Mesendoderm (in vitro differentiated cells): ENCODE results near the gene PLK4.

Experiments
- DNase-seq: peaks from one replicate; pipeline ENCODE4 v3.0.0; 2013
- H2AK5ac ChIP-seq: 2 replicates; pipeline ENCODE4 v1.6.1; 2013; ENCODE audit warnings: low read length, inconsistent platforms
- H2BK120ac ChIP-seq: 2 replicates; pipeline ENCODE4 v1.6.1; 2013; ENCODE audit warnings: low read depth, mild to moderate bottlenecking, low read length, moderate library complexity, mixed read lengths
- H2BK15ac ChIP-seq: replicated peaks from 2 replicates; pipeline ENCODE4 v1.6.1; 2013; ENCODE audit warnings: low read depth, mild to moderate bottlenecking, moderate library complexity
- H2BK5ac ChIP-seq: 2 replicates; pipeline ENCODE4 v1.6.1; 2013; ENCODE audit warnings: low read length, inconsistent platforms
- H3K18ac ChIP-seq: 2 replicates; pipeline ENCODE4 v1.6.1; 2013; ENCODE audit warnings: mild to moderate bottlenecking, low read length, mixed read lengths
- H3K23ac ChIP-seq: one replicate; pipeline ENCODE4 v1.6.1; 2013; ENCODE audit warnings: low read length
- H3K27ac ChIP-seq: 2 replicates; pipeline ENCODE4 v1.5.1; 2013; ENCODE audit warnings: low read depth, mild to moderate bottlenecking, inconsistent platforms, low read length, moderate library complexity
- H3K27me3 ChIP-seq: 2 replicates; pipeline ENCODE4 v1.6.1; 2013; ENCODE audit warnings: low read length, control low read depth, mild to moderate bottlenecking, inconsistent platforms; ENCODE audit not compliant: insufficient read depth, poor library complexity
- H3K36me3 ChIP-seq: 2 replicates; pipeline ENCODE4 v1.6.1; 2013; ENCODE audit warnings: low read length, inconsistent platforms; ENCODE audit not compliant: control insufficient read depth, insufficient read depth
- H3K4ac ChIP-seq: one replicate; pipeline ENCODE4 v1.6.1; 2013; ENCODE audit warnings: low read depth, mild to moderate bottlenecking, low read length, moderate library complexity
- H3K4me1 ChIP-seq: 2 replicates; pipeline ENCODE4 v1.6.1; 2013; ENCODE audit warnings: low read depth, low read length, inconsistent platforms; ENCODE audit not compliant: control insufficient read depth
- H3K4me2 ChIP-seq: 2 replicates; pipeline ENCODE4 v1.6.1; 2013; ENCODE audit warnings: low read length
- H3K4me3 ChIP-seq: 2 replicates; pipeline ENCODE4 v1.5.1; 2013; ENCODE audit warnings: mild to moderate bottlenecking, low read length
- H3K56ac ChIP-seq: one replicate; pipeline ENCODE4 v1.6.1; 2013; ENCODE audit warnings: low read length
- H3K79me1 ChIP-seq: 2 replicates; pipeline ENCODE4 v1.6.1; 2013; ENCODE audit warnings: low read length, inconsistent platforms
- H3K79me2 ChIP-seq: 2 replicates; pipeline ENCODE4 v1.6.1; 2013; ENCODE audit warnings: mild to moderate bottlenecking, low read length; ENCODE audit not compliant: control insufficient read depth, insufficient read depth
- H3K9ac ChIP-seq: 2 replicates; pipeline ENCODE4 v1.6.1; 2013; ENCODE audit warnings: low read length, inconsistent platforms
- H4K5ac ChIP-seq: one replicate; pipeline ENCODE4 v1.6.1; 2013; ENCODE audit warnings: low read length
- H4K8ac ChIP-seq: one replicate; pipeline ENCODE4 v1.6.1; 2013; ENCODE audit warnings: low read depth, mild to moderate bottlenecking, control low read depth, low read length, moderate library complexity
- WGBS: extraction: QIAGEN DNeasy Blood & Tissue Kit; methylation state at CpG from one replicate; pipeline ENCODE4 v1.1.7; 2013; ENCODE audit warnings: low lambda C conversion rate, missing lambda C conversion rate; ENCODE audit not compliant: insufficient coverage; ENCODE audit errors: extremely low coverage; 5-methylcytosine and 5-hydroxymethylcytosine counted together

Gene PLK4

DNA sequence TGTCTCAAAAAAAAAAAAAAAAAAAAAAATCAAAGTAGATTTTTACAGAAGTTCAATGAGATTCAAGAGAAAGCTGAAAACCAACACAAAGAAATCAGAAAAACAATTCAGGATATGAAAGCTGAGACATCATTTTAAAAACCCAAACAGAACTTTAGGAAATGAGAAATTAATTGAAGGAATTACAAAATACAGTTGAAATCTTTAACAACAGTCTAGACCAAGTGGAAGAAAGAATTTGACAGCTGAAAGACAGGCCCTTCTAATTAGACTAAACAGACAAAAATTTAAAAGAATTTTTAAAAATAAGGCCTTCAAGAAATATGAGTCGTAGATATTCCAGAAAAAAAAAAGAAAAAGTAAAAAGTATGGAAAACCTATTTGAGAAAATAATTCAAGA is 33.9 kb upstream of the PLK4 start:
- H3K27ac ChIP-seq = no peak overlapping the region

GRCh38 chr4:127849505-127850234 is 31.0 kb upstream of the PLK4 start:
- Histone ChIP-seq H3K27me3 (no peaks in the 10 kb centered on the region), H3K4me1 (peaks cover 4% of the 10 kb centered on the region), H3K36me3 (no peaks in the 10 kb centered on the region), H3K23ac (no peak overlapping the region), H3K4me3 (no peak overlapping the region), H2BK120ac (no peak overlapping the region), H2BK15ac (no peak overlapping the region), H3K56ac (no peak overlapping the region), H4K5ac (no peak overlapping the region), H2BK5ac (no peak overlapping the region), H3K9ac (no peak overlapping the region), H3K4ac (no peak overlapping the region), H2AK5ac (no peak overlapping the region), H3K79me2 (no peaks in the 10 kb centered on the region), H4K8ac (no peak overlapping the region), H3K18ac (no peak overlapping the region), H3K4me2 (no peak overlapping the region), H3K79me1 (no peaks in the 10 kb centered on the region), H3K27ac (no peak overlapping the region)
- DNase-seq = no peak
- no CpG with 5 or more reads among the region's 1 CpG for WGBS

More for the DNA sequence above, 33.9 kb upstream of the PLK4 start:
- no peak overlapping the region for H2AK5ac ChIP-seq
- no peak overlapping the region for H3K9ac ChIP-seq
- H3K56ac ChIP-seq = no peak overlapping the region
- H3K23ac ChIP-seq = no peak overlapping the region
- no peaks in the 10 kb centered on the region for H3K79me2 ChIP-seq
- no peak overlapping the region for H2BK5ac ChIP-seq
- no peaks in the 10 kb centered on the region for H3K36me3 ChIP-seq
- H3K4me3 ChIP-seq = no peak overlapping the region
- H3K4me1 ChIP-seq = peaks cover 4% of the 10 kb centered on the region
- H3K79me1 ChIP-seq = no peaks in the 10 kb centered on the region
- no CpG with 5 or more reads among the region's 1 CpG for WGBS
- no peak overlapping the region for H3K18ac ChIP-seq
- H3K4ac ChIP-seq = no peak overlapping the region
- H4K5ac ChIP-seq = no peak overlapping the region
- no peak overlapping the region for H4K8ac ChIP-seq
- H3K27me3 ChIP-seq = no peaks in the 10 kb centered on the region
- H2BK120ac ChIP-seq = no peak overlapping the region
- H2BK15ac ChIP-seq = no peak overlapping the region
- no peak overlapping the region for H3K4me2 ChIP-seq
- DNase-seq = no peak

DNA sequence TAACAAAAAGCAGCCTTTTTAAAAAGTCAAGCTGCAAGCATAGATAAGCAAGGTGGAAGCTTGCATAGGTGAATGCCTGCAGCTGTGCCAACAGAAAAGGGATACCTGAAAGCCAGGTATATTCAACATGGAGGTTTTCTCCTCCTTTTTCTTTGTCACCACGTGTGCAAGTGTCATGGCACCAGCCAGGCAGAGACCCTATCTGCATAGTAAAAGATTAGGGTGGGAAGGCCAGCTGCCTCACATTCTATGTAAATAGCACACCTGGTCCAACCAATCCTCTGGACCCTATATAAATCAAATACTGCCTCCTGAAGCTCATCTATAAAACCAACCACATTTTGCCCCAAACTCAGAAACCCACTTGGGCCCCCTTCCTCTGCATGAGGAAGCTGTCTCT is 28.0 kb upstream of the PLK4 start:
- WGBS = no CpG with 5 or more reads among the region's 1 CpG
- peak; percentile 26 for DNase-seq
- H3K4me2 ChIP-seq = no peak overlapping the region

GRCh38 chr4:127856196-127856812 is 24.4 kb upstream of the PLK4 start:
- no peaks in the 10 kb centered on the region for H3K36me3 ChIP-seq
- H3K4ac ChIP-seq = no peak overlapping the region
- H3K27me3 ChIP-seq = no peaks in the 10 kb centered on the region
- H3K23ac ChIP-seq = no peak overlapping the region
- no peak overlapping the region for H2BK15ac ChIP-seq
- no peak overlapping the region for H3K9ac ChIP-seq
- H3K79me2 ChIP-seq = no peaks in the 10 kb centered on the region
- H3K79me1 ChIP-seq = no peaks in the 10 kb centered on the region
- no peak overlapping the region for H3K56ac ChIP-seq
- peak overlapping the region; percentile 61 for H2BK120ac ChIP-seq
- peaks cover 5% of the 10 kb centered on the region for H3K4me1 ChIP-seq
- no peak overlapping the region for H3K18ac ChIP-seq
- no peak overlapping the region for H3K27ac ChIP-seq
- no peak overlapping the region for H4K8ac ChIP-seq
- no peak overlapping the region for H2BK5ac ChIP-seq
- no peak overlapping the region for H2AK5ac ChIP-seq
- no peak overlapping the region for H3K4me3 ChIP-seq
- no peak overlapping the region for H4K5ac ChIP-seq
- H3K4me2 ChIP-seq = no peak overlapping the region
- no peak for DNase-seq

More for the DNA sequence above, 28.0 kb upstream of the PLK4 start:
- Histone ChIP-seq H3K36me3 (no peaks in the 10 kb centered on the region), H4K5ac (no peak overlapping the region), H3K79me1 (no peaks in the 10 kb centered on the region), H3K4me3 (no peak overlapping the region), H2AK5ac (no peak overlapping the region), H3K27ac (no peak overlapping the region), H3K79me2 (no peaks in the 10 kb centered on the region), H3K4ac (no peak overlapping the region), H3K18ac (no peak overlapping the region), H3K27me3 (no peaks in the 10 kb centered on the region), H2BK5ac (no peak overlapping the region), H2BK120ac (no peak overlapping the region), H3K23ac (no peak overlapping the region), H3K56ac (no peak overlapping the region), H3K4me1 (peaks cover 5% of the 10 kb centered on the region), H2BK15ac (no peak overlapping the region), H3K9ac (no peak overlapping the region), H4K8ac (no peak overlapping the region)

DNA sequence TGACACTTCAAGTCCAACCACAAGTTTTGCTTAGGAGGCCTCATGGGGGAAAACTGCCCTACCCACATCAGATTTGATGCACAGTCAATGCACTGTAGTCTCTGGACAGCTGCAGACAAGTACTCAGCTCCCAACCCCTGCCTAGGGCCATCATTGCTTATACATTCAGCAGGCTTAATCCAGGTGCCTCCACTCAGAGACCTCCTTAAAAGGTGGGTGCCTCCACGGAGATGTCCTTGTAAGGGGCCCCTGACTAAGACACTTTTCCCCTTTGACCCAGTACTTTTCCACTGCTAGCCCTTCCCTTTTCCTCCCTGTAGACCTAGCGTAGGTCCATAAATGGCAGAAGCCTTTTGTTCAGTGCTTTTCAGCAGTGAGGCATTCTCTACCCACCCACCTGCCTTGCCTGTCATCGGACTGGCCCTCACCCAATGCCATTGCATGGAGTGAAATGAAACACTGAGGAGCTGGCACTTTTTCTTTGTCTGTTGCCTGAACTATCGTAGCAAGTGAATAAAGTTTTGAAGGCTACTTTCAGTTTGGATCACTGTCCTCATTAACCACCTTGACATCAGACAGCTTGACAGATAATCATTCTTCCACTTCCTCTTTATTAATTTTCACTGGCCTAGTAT is 23.8 kb upstream of the PLK4 start:
- no peak overlapping the region for H3K9ac ChIP-seq
- peak; percentile 28 for DNase-seq
- H2BK15ac ChIP-seq = no peak overlapping the region
- H3K23ac ChIP-seq = no peak overlapping the region
- WGBS = no CpG with 5 or more reads among the region's 4 CpGs
- no peaks in the 10 kb centered on the region for H3K79me2 ChIP-seq
- H2BK120ac ChIP-seq = no peak overlapping the region
- H4K5ac ChIP-seq = no peak overlapping the region
- no peak overlapping the region for H3K4me3 ChIP-seq
- H3K27ac ChIP-seq = no peak overlapping the region
- H2BK5ac ChIP-seq = no peak overlapping the region
- H3K4me2 ChIP-seq = no peak overlapping the region
- H3K27me3 ChIP-seq = no peaks in the 10 kb centered on the region
- no peaks in the 10 kb centered on the region for H3K79me1 ChIP-seq
- no peak overlapping the region for H3K18ac ChIP-seq
- peak overlapping the region; percentile 2 for H3K56ac ChIP-seq
- H3K36me3 ChIP-seq = no peaks in the 10 kb centered on the region
- H3K4me1 ChIP-seq = peaks cover 5% of the 10 kb centered on the region
- no peak overlapping the region for H4K8ac ChIP-seq
- no peak overlapping the region for H2AK5ac ChIP-seq
- no peak overlapping the region for H3K4ac ChIP-seq
